ENCODE measurements around the gene CAST.
"Not testable (repeated sequence)": the region's sequence is repeated elsewhere in the genome, so short reads cannot be mapped to it uniquely, and the experiment has no call there.

CAST gene

GRCh38 chr5:96781031-96781971 is 119.1 kb downstream of the CAST start:
- H3K4me3 ChIP-seq (ENCODE audit: low read depth, low read length) = no peak overlapping the region
- H3K36me3 ChIP-seq (ENCODE audit: control insufficient read depth, insufficient read depth, low read length) = peaks cover 24% of the 10 kb centered on the region
- no peak overlapping the region for H3K27ac ChIP-seq (ENCODE audit: low read depth, low read length)

GRCh38 chr5:96783326-96783725 is 121.2 kb downstream of the CAST start:
- Histone ChIP-seq H3K4me1 (ENCODE audit: control insufficient read depth, insufficient read depth, low read length) (no peaks in the 10 kb centered on the region), H3K36me3 (ENCODE audit: control insufficient read depth, insufficient read depth, low read length) (peaks cover 19% of the 10 kb centered on the region), H3K27me3 (ENCODE audit: control insufficient read depth, insufficient read depth, low read length) (no peaks in the 10 kb centered on the region), H3K4me3 (ENCODE audit: low read depth, low read length) (no peak overlapping the region), H3K27ac (ENCODE audit: low read depth, low read length) (no peak overlapping the region), H3K9me3 (ENCODE audit: control insufficient read depth, insufficient read depth, low read length) (no peaks in the 10 kb centered on the region), H3K9ac (ENCODE audit: low read depth, low read length) (no peak overlapping the region)

More at GRCh38 chr5:96781031-96781971, 119.1 kb downstream of the CAST start:
- Histone ChIP-seq H3K9me3 (ENCODE audit: control insufficient read depth, insufficient read depth, low read length) (no peaks in the 10 kb centered on the region), H3K9ac (ENCODE audit: low read depth, low read length) (no peak overlapping the region), H3K4me1 (ENCODE audit: control insufficient read depth, insufficient read depth, low read length) (no peaks in the 10 kb centered on the region), H3K27me3 (ENCODE audit: control insufficient read depth, insufficient read depth, low read length) (no peaks in the 10 kb centered on the region)

GRCh38 chr5:96785326-96786109 is 123.3 kb downstream of the CAST start:
- H3K27ac ChIP-seq (ENCODE audit: low read depth, low read length) = no peak overlapping the region
- no peaks in the 10 kb centered on the region for H3K9me3 ChIP-seq (ENCODE audit: control insufficient read depth, insufficient read depth, low read length)
- H3K9ac ChIP-seq (ENCODE audit: low read depth, low read length) = no peak overlapping the region
- peaks cover 16% of the 10 kb centered on the region for H3K36me3 ChIP-seq (ENCODE audit: control insufficient read depth, insufficient read depth, low read length)
- H3K27me3 ChIP-seq (ENCODE audit: control insufficient read depth, insufficient read depth, low read length) = no peaks in the 10 kb centered on the region
- H3K4me1 ChIP-seq (ENCODE audit: control insufficient read depth, insufficient read depth, low read length) = no peaks in the 10 kb centered on the region
- no peak overlapping the region for H3K4me3 ChIP-seq (ENCODE audit: low read depth, low read length)

GRCh38 chr5:96788112-96788749 is 126.1 kb downstream of the CAST start:
- no peak overlapping the region for H3K27ac ChIP-seq (ENCODE audit: low read depth, low read length)
- H3K4me1 ChIP-seq (ENCODE audit: control insufficient read depth, insufficient read depth, low read length) = peaks cover 10% of the 10 kb centered on the region
- H3K27me3 ChIP-seq (ENCODE audit: control insufficient read depth, insufficient read depth, low read length) = no peaks in the 10 kb centered on the region
- H3K36me3 ChIP-seq (ENCODE audit: control insufficient read depth, insufficient read depth, low read length) = peaks cover 21% of the 10 kb centered on the region
- no peaks in the 10 kb centered on the region for H3K9me3 ChIP-seq (ENCODE audit: control insufficient read depth, insufficient read depth, low read length)
- no peak overlapping the region for H3K9ac ChIP-seq (ENCODE audit: low read depth, low read length)
- no peak overlapping the region for H3K4me3 ChIP-seq (ENCODE audit: low read depth, low read length)

GRCh38 chr5:96789794-96790330 is 127.7 kb downstream of the CAST start:
- Histone ChIP-seq H3K9ac (ENCODE audit: low read depth, low read length) (no peak overlapping the region), H3K4me3 (ENCODE audit: low read depth, low read length) (no peak overlapping the region), H3K27me3 (ENCODE audit: control insufficient read depth, insufficient read depth, low read length) (no peaks in the 10 kb centered on the region), H3K4me1 (ENCODE audit: control insufficient read depth, insufficient read depth, low read length) (peaks cover 10% of the 10 kb centered on the region), H3K9me3 (ENCODE audit: control insufficient read depth, insufficient read depth, low read length) (no peaks in the 10 kb centered on the region), H3K27ac (ENCODE audit: low read depth, low read length) (no peak overlapping the region), H3K36me3 (ENCODE audit: control insufficient read depth, insufficient read depth, low read length) (peaks cover 31% of the 10 kb centered on the region)

GRCh38 chr5:96790961-96791504 is 128.9 kb downstream of the CAST start:
- Histone ChIP-seq H3K27me3 (ENCODE audit: control insufficient read depth, insufficient read depth, low read length) (no peaks in the 10 kb centered on the region), H3K27ac (ENCODE audit: low read depth, low read length) (peak overlapping the region; percentile 1), H3K4me3 (ENCODE audit: low read depth, low read length) (no peak overlapping the region), H3K36me3 (ENCODE audit: control insufficient read depth, insufficient read depth, low read length) (peaks cover 32% of the 10 kb centered on the region), H3K9me3 (ENCODE audit: control insufficient read depth, insufficient read depth, low read length) (no peaks in the 10 kb centered on the region), H3K4me1 (ENCODE audit: control insufficient read depth, insufficient read depth, low read length) (peaks cover 10% of the 10 kb centered on the region), H3K9ac (ENCODE audit: low read depth, low read length) (no peak overlapping the region)

- H3K4me3 ChIP-seq (ENCODE audit: low read depth, low read length) = no peak overlapping the region
- H3K4me1 ChIP-seq (ENCODE audit: control insufficient read depth, insufficient read depth, low read length) = peaks cover 10% of the 10 kb centered on the region
- no peak overlapping the region for H3K9ac ChIP-seq (ENCODE audit: low read depth, low read length)
- H3K9me3 ChIP-seq (ENCODE audit: control insufficient read depth, insufficient read depth, low read length) = no peaks in the 10 kb centered on the region
- H3K36me3 ChIP-seq (ENCODE audit: control insufficient read depth, insufficient read depth, low read length) = peaks cover 39% of the 10 kb centered on the region
- no peak overlapping the region for H3K27ac ChIP-seq (ENCODE audit: low read depth, low read length)
- H3K27me3 ChIP-seq (ENCODE audit: control insufficient read depth, insufficient read depth, low read length) = no peaks in the 10 kb centered on the region
Observed at GRCh38 chr5:96794757-96795156, 132.6 kb downstream of the CAST start.

- H3K27ac ChIP-seq (ENCODE audit: low read depth, low read length) = no peak overlapping the region
- H3K9me3 ChIP-seq (ENCODE audit: control insufficient read depth, insufficient read depth, low read length) = no peaks in the 10 kb centered on the region
- no peak overlapping the region for H3K4me3 ChIP-seq (ENCODE audit: low read depth, low read length)
- H3K9ac ChIP-seq (ENCODE audit: low read depth, low read length) = no peak overlapping the region
- H3K27me3 ChIP-seq (ENCODE audit: control insufficient read depth, insufficient read depth, low read length) = no peaks in the 10 kb centered on the region
- H3K36me3 ChIP-seq (ENCODE audit: control insufficient read depth, insufficient read depth, low read length) = peaks cover 33% of the 10 kb centered on the region
- peaks cover 10% of the 10 kb centered on the region for H3K4me1 ChIP-seq (ENCODE audit: control insufficient read depth, insufficient read depth, low read length)
Observed at GRCh38 chr5:96795626-96796025, 133.4 kb downstream of the CAST start.

GRCh38 chr5:96796434-96796833 is 134.3 kb downstream of the CAST start:
- Histone ChIP-seq H3K36me3 (ENCODE audit: control insufficient read depth, insufficient read depth, low read length) (peaks cover 33% of the 10 kb centered on the region), H3K9ac (ENCODE audit: low read depth, low read length) (no peak overlapping the region), H3K27me3 (ENCODE audit: control insufficient read depth, insufficient read depth, low read length) (no peaks in the 10 kb centered on the region), H3K9me3 (ENCODE audit: control insufficient read depth, insufficient read depth, low read length) (no peaks in the 10 kb centered on the region), H3K27ac (ENCODE audit: low read depth, low read length) (peak overlapping the region; percentile 21), H3K4me3 (ENCODE audit: low read depth, low read length) (no peak overlapping the region), H3K4me1 (ENCODE audit: control insufficient read depth, insufficient read depth, low read length) (peaks cover 3% of the 10 kb centered on the region; the same call in 1 of the 2 replicates)

- H3K36me3 ChIP-seq (ENCODE audit: control insufficient read depth, insufficient read depth, low read length); H3K9me3 ChIP-seq (ENCODE audit: control insufficient read depth, insufficient read depth, low read length): not testable (repeated sequence)
Observed at GRCh38 chr5:96801718-96802117, 139.5 kb downstream of the CAST start.

More at GRCh38 chr5:96801718-96802117, 139.5 kb downstream of the CAST start:
- not testable (repeated sequence) for H3K27me3 ChIP-seq (ENCODE audit: control insufficient read depth, insufficient read depth, low read length); H3K4me3 ChIP-seq (ENCODE audit: low read depth, low read length); H3K4me1 ChIP-seq (ENCODE audit: control insufficient read depth, insufficient read depth, low read length); H3K27ac ChIP-seq (ENCODE audit: low read depth, low read length); H3K9ac ChIP-seq (ENCODE audit: low read depth, low read length)
